ENCODE measurements around the gene ADGRB2. TPM values are rescaled to one million over a fixed set of nuclear protein-coding genes. Genes with fewer than 3 reads are reported as not detected.

ADGRB2 gene
- total and polyA plus RNA-seq, 9 donors: 12.5 to 21.7 (median 19.0) TPM

DNA sequence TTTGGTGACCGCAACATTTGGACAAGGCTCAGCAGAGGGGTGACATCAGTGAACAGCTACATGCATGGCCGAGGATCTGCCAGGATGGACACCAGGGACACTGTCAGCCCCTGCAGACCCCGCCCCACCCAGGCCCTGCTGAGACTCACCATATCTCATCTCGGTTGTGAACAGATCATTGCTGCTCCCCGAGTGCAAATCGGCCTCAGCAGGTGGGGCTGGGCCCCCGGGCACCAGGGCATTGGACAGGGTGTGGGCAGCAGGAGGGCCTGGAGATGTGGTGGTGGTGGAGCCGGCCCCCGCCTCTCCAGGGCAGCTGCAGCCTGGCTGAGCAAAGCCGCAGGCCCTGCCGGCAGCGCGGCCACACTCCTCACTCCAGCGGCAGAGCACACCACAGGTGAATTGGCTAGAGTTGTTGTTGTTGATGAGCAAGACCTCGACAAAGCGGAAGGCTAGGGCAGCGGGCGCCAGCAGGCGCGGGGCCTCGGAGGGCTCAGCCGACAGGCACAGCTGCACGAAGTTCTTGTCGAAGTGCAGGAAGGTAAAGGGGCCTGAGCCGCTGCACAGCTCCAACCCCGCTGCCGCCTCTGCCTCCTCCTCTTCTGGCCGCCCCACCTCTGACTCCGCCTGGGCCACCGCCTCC, 8.2 kb downstream of the ADGRB2 start:
- peak overlapping the region; percentile 91 for H3K27ac ChIP-seq (ENCODE audit: low read length)
- peak; percentile 24 for DNase-seq
- WGBS (ENCODE audit: insufficient coverage): 72% methylated on average over 15 of the region's 30 CpGs

DNA sequence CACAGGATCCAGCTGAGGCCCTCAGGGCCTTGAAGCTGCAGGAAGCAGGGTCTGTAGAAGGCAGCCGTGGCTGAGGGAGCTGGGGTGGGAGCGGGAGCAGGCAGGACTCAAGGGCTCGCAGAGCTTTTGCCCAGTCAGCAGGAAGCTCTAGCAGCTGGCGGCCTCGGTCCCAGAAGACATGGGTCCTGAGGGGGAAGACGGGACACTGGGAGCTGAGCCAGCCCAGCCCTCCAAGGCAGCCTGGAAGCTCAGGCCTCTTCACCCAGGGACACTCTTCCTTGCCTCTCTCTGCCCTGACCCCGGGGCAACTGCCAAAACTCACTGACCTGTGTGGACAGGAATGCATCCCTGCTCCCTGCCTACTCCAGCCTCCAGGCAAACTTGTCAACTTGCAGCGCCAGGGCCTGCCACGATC, 8.9 kb downstream of the ADGRB2 start:
- Histone ChIP-seq H3K9me3 (replicated peaks; ENCODE audit: control insufficient read depth, low read depth, low read length) (no peaks in the 10 kb centered on the region), H3K27ac (ENCODE audit: low read length) (peak overlapping the region; percentile 91), H3K27me3 (ENCODE audit: control insufficient read depth, insufficient read depth, low read length) (peaks cover 2% of the 10 kb centered on the region), H3K4me3 (ENCODE audit: low read length) (no peak overlapping the region), H3K4me1 (ENCODE audit: control insufficient read depth, insufficient read depth, low read length) (peaks cover 75% of the 10 kb centered on the region), H3K36me3 (ENCODE audit: control insufficient read depth, insufficient read depth, low read length) (no peaks in the 10 kb centered on the region)
- 67% methylated on average over 6 of the region's 9 CpGs for WGBS (ENCODE audit: insufficient coverage)
- DNase-seq: peak; percentile 65

More for the DNA sequence above, 8.2 kb downstream of the ADGRB2 start:
- Histone ChIP-seq H3K9me3 (replicated peaks; ENCODE audit: control insufficient read depth, low read depth, low read length) (no peaks in the 10 kb centered on the region), H3K27me3 (ENCODE audit: control insufficient read depth, insufficient read depth, low read length) (peaks cover 5% of the 10 kb centered on the region), H3K4me3 (ENCODE audit: low read length) (no peak overlapping the region), H3K4me1 (ENCODE audit: control insufficient read depth, insufficient read depth, low read length) (peaks cover 73% of the 10 kb centered on the region), H3K36me3 (ENCODE audit: control insufficient read depth, insufficient read depth, low read length) (no peaks in the 10 kb centered on the region)

DNA sequence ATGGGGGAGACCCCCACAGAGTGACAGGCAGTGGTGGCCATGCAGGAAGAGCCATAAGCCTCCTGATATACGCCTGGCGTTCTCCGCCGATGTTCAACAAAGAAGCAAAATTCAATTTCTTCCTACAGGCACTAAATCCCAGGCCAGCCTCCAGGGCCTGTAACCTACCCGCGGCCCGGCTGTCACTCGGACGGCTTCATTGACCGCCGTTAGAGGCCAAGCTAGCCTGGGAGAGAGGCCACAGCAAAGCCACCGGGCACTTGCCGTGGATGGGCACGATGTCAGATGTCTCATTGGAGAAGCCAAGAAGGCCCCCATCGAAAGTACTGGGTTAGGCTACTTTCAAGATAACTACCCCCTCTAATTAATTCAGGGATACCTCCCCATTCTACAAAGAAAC, 9.7 kb downstream of the ADGRB2 start:
- no peak for DNase-seq
- WGBS (ENCODE audit: insufficient coverage): 88% methylated on average over 8 of the region's 15 CpGs
- peak overlapping the region; percentile 91 for H3K27ac ChIP-seq (ENCODE audit: low read length)
- no peaks in the 10 kb centered on the region for H3K27me3 ChIP-seq (ENCODE audit: control insufficient read depth, insufficient read depth, low read length)
- no peaks in the 10 kb centered on the region for H3K9me3 ChIP-seq (replicated peaks; ENCODE audit: control insufficient read depth, low read depth, low read length)
- H3K4me3 ChIP-seq (ENCODE audit: low read length): no peak overlapping the region
- peaks cover 69% of the 10 kb centered on the region for H3K4me1 ChIP-seq (ENCODE audit: control insufficient read depth, insufficient read depth, low read length)
- no peaks in the 10 kb centered on the region for H3K36me3 ChIP-seq (ENCODE audit: control insufficient read depth, insufficient read depth, low read length)

DNA sequence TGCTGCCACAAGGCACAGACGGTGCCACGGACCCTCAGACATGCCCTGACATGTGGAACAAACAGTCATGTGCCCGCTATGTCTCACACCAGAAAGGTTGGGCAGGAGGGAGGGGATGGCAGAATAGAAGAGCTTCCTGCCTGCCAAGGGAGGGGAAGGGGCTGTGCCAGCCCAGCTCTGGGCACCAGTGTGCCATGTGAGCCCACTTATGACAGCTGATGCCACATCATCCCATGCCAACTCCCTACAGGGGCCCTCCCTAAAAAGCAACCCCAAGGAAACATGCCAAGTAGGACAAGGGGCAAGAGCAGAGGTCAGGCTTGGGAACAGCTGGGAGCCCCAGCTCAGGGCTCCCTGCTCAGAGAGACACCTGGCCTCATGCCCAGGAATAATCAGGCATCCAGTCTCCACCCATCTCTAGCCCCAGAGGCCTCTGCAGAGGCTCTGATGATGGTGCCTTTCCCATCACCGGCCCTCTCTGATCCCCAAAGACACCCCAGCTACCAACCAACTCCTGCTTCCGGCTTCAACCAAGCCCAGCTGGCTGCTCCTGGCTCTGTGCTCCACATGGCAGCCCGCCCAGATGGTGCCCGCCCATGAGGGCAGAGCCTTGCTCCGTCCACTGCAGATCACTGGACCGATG, 10.3 kb downstream of the ADGRB2 start:
- H3K27ac ChIP-seq (ENCODE audit: low read length): peak overlapping the region; percentile 91
- H3K36me3 ChIP-seq (ENCODE audit: control insufficient read depth, insufficient read depth, low read length): no peaks in the 10 kb centered on the region
- H3K4me1 ChIP-seq (ENCODE audit: control insufficient read depth, insufficient read depth, low read length): peaks cover 66% of the 10 kb centered on the region
- 68% methylated on average over 8 of the region's 9 CpGs for WGBS (ENCODE audit: insufficient coverage)
- H3K4me3 ChIP-seq (ENCODE audit: low read length): no peak overlapping the region
- H3K9me3 ChIP-seq (replicated peaks; ENCODE audit: control insufficient read depth, low read depth, low read length): no peaks in the 10 kb centered on the region
- H3K27me3 ChIP-seq (ENCODE audit: control insufficient read depth, insufficient read depth, low read length): no peaks in the 10 kb centered on the region
- peak; percentile 94 for DNase-seq

DNA sequence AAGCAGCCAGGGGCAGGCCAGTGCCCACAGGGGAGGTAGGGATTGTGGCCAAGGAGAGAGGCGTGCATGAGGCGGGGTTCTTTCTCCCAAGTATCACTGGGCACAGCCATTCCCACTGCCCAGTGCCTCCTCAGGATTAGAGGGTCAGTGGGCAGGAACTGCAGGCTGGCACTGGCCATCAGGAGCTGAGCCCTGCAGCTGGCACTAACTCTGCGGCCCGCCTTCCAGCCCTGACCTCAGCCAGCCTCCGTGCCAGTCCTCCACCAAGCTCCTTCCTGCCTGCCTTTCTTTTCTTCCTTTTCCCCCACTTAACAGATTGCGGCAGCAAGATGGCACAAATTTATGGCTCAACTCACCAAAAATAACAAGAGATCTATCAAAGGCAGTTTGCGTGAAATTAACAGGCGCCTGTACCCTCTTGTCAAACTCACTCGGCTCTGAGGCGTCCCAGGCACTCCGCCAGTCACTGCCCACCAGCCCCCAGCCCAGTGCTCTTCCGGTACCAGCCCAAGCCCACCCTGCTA, 11.1 kb downstream of the ADGRB2 start:
- Histone ChIP-seq H3K4me3 (ENCODE audit: low read length) (no peak overlapping the region), H3K36me3 (ENCODE audit: control insufficient read depth, insufficient read depth, low read length) (no peaks in the 10 kb centered on the region), H3K9me3 (replicated peaks; ENCODE audit: control insufficient read depth, low read depth, low read length) (no peaks in the 10 kb centered on the region), H3K27me3 (ENCODE audit: control insufficient read depth, insufficient read depth, low read length) (no peaks in the 10 kb centered on the region), H3K4me1 (ENCODE audit: control insufficient read depth, insufficient read depth, low read length) (peaks cover 68% of the 10 kb centered on the region), H3K27ac (ENCODE audit: low read length) (peak overlapping the region; percentile 91)
- 76% methylated on average over 10 of the region's 12 CpGs for WGBS (ENCODE audit: insufficient coverage)
- peak; percentile 44 for DNase-seq

DNA sequence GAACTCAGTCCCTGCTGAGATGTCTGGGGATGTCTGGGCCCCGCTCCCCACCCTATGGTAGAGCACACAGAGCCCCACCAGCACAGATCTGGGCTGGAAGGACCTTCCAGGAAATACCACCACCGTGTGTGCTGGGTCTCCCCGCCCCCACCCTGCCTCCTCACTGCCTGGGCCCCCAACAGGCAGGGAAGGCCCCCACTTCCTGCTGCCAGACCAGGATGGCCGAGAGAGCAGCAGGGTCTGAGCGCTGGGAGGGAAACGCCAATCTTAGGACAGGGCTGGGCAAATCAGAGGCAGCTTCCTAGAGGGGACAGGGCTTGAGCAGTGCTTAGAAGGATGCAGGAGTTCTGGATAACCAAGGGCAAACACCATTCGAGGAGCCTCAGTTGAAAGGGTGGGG, 11.9 kb downstream of the ADGRB2 start:
- H3K9me3 ChIP-seq (replicated peaks; ENCODE audit: control insufficient read depth, low read depth, low read length): no peaks in the 10 kb centered on the region
- H3K27me3 ChIP-seq (ENCODE audit: control insufficient read depth, insufficient read depth, low read length): no peaks in the 10 kb centered on the region
- peaks cover 68% of the 10 kb centered on the region for H3K4me1 ChIP-seq (ENCODE audit: control insufficient read depth, insufficient read depth, low read length)
- no peak for DNase-seq
- no peak overlapping the region for H3K27ac ChIP-seq (ENCODE audit: low read length)
- WGBS (ENCODE audit: insufficient coverage): 22% methylated on average over 4 of the region's 7 CpGs
- no peak overlapping the region for H3K4me3 ChIP-seq (ENCODE audit: low read length)
- H3K36me3 ChIP-seq (ENCODE audit: control insufficient read depth, insufficient read depth, low read length): no peaks in the 10 kb centered on the region

DNA sequence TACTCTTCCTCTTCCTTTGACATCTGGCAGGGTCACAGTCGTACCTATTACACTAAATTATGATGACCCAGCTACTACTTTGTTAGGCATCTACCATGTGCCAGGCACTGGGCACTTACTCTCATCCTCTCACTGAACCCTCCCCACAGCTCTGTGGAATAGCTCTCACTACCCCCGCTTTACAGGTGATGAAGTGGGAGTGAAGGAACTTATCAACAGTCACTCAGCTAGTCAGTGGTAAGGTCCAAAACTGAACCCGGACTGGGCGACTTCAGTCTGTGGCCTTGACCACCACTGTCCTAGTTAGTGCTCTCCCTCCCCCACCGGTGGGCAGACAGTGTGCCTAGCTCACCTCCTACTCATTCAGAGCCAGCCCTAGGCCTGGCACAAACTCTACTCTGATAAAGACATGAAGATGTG, 12.3 kb downstream of the ADGRB2 start:
- WGBS (ENCODE audit: insufficient coverage): 76% methylated on average over 3 of the region's 5 CpGs
- H3K27ac ChIP-seq (ENCODE audit: low read length): no peak overlapping the region
- no peak for DNase-seq

DNA sequence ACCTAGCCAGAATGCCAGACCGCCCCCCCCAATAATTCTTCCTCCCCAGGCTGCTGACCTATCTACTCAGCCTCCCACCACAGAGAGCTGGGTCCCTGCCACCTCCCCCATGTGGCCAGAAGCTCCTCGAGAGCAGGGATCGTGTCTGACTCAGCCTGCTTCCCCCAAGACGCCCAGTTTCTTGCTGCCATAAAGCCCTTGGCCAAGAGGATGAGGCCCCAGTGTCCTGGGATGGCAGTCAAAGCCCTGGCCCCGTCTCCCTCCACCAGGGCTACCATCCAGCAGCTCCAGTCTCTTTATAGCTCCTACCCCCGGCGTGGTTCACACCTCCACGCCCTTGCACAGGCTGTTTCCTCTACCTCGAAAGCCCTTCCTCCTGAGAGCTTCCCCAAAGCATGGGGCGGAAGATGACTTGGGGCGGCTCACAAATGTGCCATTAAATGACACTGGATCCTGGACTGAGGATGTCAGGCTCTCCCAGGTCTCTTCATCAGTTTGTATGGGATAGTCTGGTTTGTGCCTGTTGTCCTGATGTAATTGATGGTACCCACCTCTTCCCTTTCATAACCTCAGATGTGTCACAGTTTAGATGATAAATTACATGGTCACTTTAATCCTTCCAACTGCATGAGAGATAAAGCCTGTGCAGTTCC, 13.2 kb downstream of the ADGRB2 start:
- H3K27me3 ChIP-seq (ENCODE audit: control insufficient read depth, insufficient read depth, low read length): no peaks in the 10 kb centered on the region
- peaks cover 69% of the 10 kb centered on the region for H3K4me1 ChIP-seq (ENCODE audit: control insufficient read depth, insufficient read depth, low read length)
- H3K4me3 ChIP-seq (ENCODE audit: low read length): no peak overlapping the region
- no peaks in the 10 kb centered on the region for H3K36me3 ChIP-seq (ENCODE audit: control insufficient read depth, insufficient read depth, low read length)
- DNase-seq: no peak
- 20% methylated on average over 6 of the region's 11 CpGs for WGBS (ENCODE audit: insufficient coverage)
- no peaks in the 10 kb centered on the region for H3K9me3 ChIP-seq (replicated peaks; ENCODE audit: control insufficient read depth, low read depth, low read length)
- no peak overlapping the region for H3K27ac ChIP-seq (ENCODE audit: low read length)

More for the DNA sequence above, 12.3 kb downstream of the ADGRB2 start:
- Histone ChIP-seq H3K36me3 (ENCODE audit: control insufficient read depth, insufficient read depth, low read length) (no peaks in the 10 kb centered on the region), H3K27me3 (ENCODE audit: control insufficient read depth, insufficient read depth, low read length) (no peaks in the 10 kb centered on the region), H3K9me3 (replicated peaks; ENCODE audit: control insufficient read depth, low read depth, low read length) (no peaks in the 10 kb centered on the region), H3K4me1 (ENCODE audit: control insufficient read depth, insufficient read depth, low read length) (peaks cover 69% of the 10 kb centered on the region), H3K4me3 (ENCODE audit: low read length) (no peak overlapping the region)

DNA sequence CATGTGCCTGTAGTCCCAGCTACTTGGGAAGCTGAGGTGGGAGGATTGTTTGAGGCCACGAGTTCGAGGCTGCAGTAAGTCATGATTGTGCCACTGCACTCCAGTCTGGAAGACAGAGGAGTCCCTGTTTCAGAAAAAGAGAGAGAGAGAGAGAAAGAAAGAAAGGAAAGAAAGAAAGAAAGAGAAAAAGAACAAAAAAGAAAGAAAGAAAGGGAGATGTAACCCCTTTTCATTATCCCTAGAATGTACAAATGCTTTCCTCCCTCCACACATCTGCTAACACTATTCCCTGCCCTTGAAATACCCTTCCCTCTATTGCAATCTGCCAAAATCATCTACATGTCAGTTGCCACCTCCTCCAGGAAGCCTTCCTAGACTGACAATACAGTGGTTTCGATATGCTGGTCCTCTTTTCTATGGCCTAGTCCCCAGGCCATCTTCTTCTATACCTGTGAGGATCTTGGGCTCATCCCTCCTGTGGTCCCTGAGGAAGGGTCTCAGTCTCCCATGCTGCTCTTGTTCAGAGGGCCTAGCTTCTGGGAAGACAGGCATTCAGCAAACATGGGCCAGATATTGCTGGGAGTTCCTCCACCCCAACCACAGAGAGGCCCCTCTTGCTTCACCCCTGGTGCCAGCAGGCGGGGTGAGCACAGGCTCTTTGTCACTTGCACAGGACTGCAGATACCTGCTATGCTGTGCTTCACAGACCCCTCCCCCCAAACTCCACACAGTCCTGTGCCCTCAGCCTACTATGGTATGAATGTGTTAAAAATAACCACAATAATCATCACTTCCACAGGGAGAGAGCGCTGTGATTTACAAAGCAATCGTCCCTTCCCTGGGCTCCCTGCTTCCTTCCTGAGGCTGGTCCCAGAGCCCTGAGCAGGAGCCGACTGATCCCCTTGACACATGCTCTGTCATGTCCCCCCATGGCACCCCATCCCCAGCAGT, 14.1 kb downstream of the ADGRB2 start:
- 65% methylated on average over 5 of the region's 7 CpGs for WGBS (ENCODE audit: insufficient coverage)
- Histone ChIP-seq H3K9me3 (replicated peaks; ENCODE audit: control insufficient read depth, low read depth, low read length) (no peaks in the 10 kb centered on the region), H3K27ac (ENCODE audit: low read length) (no peak overlapping the region), H3K36me3 (ENCODE audit: control insufficient read depth, insufficient read depth, low read length) (no peaks in the 10 kb centered on the region), H3K4me1 (ENCODE audit: control insufficient read depth, insufficient read depth, low read length) (peaks cover 67% of the 10 kb centered on the region), H3K4me3 (ENCODE audit: low read length) (no peak overlapping the region), H3K27me3 (ENCODE audit: control insufficient read depth, insufficient read depth, low read length) (no peaks in the 10 kb centered on the region)
- DNase-seq: no peak

Data from muscle of leg (tissue), 11 donors.